SH-SY5Y (cell line): ENCODE data around the gene LAMC2.

Experiments
- GATA2 ChIP-seq: IDR thresholded peaks from 2 replicates; pipeline ENCODE4 v1.6.1; 2011; ENCODE audit warnings: mild to moderate bottlenecking, low read depth, low read length
- GATA3 ChIP-seq: IDR thresholded peaks from 2 replicates; pipeline ENCODE4 v1.6.1; 2011; ENCODE audit warnings: low read depth, mild to moderate bottlenecking, low read length, moderate library complexity

GRCh38 chr1:183143576-183144315 lies 42.3 kb upstream of the LAMC2 start:
- TF ChIP-seq GATA2, result no peak
- no peak for TF ChIP-seq GATA3
